Measurements from ENCODE around the gene ITGB8.

DNA sequence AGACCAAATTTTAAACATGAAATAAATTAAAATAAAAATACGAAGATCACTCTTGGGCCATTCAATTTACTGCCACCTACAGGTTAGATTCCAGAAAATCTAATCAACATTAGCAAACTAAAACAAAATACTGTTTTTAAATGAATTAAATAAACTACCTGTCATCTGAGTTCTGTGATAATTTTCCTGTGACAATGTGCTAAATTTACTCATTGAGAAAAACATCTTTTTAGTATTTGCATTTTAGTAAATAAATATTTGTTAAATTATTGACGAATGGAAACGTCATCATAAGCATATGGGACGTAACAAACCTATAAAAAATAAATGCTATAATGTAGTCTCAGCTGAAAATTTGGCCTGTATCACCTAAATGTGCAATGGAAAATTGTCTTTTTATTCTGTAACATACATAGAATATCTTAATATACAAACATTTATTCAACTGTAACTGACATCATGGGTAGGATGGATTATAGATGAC is 72.1 kb downstream of the ITGB8 start:
- TF ChIP-seq CTCF (conservative IDR thresholded peaks at IDR 0.05; ENCODE audit: low read depth, low read length) (peak; percentile 68), EZH2phosphoT487 (IDR thresholded peaks at IDR 0.05; ENCODE audit: borderline replicate concordance, low read length) (no peak), EZH2 (IDR thresholded peaks at IDR 0.05; ENCODE audit: low read length, unreplicated experiment) (no peak)
